ENCODE data around the gene ZFC3H1. TPM values are rescaled to one million over a fixed set of nuclear protein-coding genes. Genes with fewer than 3 reads are reported as not detected.

ZFC3H1 gene
- total and polyA plus RNA-seq, 9 of the 15 experiments (the other 6 are each of a cell fraction or from before 2014, with no cell fraction given): 14.8 to 80.5 (median 22.1) TPM

- Histone ChIP-seq H4K20me1 (replicated peaks; ENCODE audit: control insufficient read depth, insufficient read depth, low read length) (no peaks in the 10 kb centered on the region), H3K9me1 (ENCODE audit: control insufficient read depth, insufficient read depth, low read length) (no peaks in the 10 kb centered on the region), H2AFZ (ENCODE audit: low read depth, low read length) (peak overlapping the region; percentile 98), H3K36me3 (ENCODE audit: control insufficient read depth, insufficient read depth, low read length) (0 out of 3 replicates have a peak, but pooled peaks cover 3% of the 10 kb centered on the region), H3K9ac (ENCODE audit: insufficient read depth in 1 of 2, low read depth in 2 of 2, low read length in 2 of 2) (peak overlapping the region; percentile 85 to 99), H3K79me2 (ENCODE audit: control insufficient read depth, insufficient read depth, low read length) (peaks cover 22% of the 10 kb centered on the region), H3K9me3 (replicated peaks; ENCODE audit: control insufficient read depth, insufficient read depth, low read depth, low read length) (no peaks in the 10 kb centered on the region), H3K27ac (ENCODE audit: extremely low read depth, low read depth, low read length) (peak overlapping the region; percentile 85), H3K4me2 (ENCODE audit: insufficient read depth, low read length) (peak overlapping the region; percentile 85), H3K4me1 (replicated peaks in 1 of 2; ENCODE audit: control insufficient read depth in 2 of 2, insufficient read depth in 2 of 2, low read length in 2 of 2) (peaks cover 7 to 10% of the 10 kb centered on the region in 2 experiments; a peak in 2 of 5 replicates), H3K4me3 (peak overlapping the region; percentile 65), H3K27me3 (ENCODE audit: control insufficient read depth in 2 of 2, insufficient read depth in 2 of 2, low read length in 2 of 2) (no peaks in the 10 kb centered on the region)
- BruUV-seq (replicated peaks): TSS peak; percentile 67
- no peak for DNase-seq (ENCODE audit: extremely low read depth in 1 of 4, low spot score in 3 of 4)
- ChIA-PET CTCF (ENCODE audit: low intra/inter-chr PET ratio) (interaction anchor here (0.7 kb wide), 1 partner anchor 61 kb away, joined by 5 read pairs; no protein-coding TSS in a partner anchor), POLR2A (interaction anchor here (0.8 to 3.0 kb wide), 8 partner anchors 8 to 29 kb away, joined by 3 to 19 read pairs (median 8); partner anchors contain the start of genes THAP2 and ZFC3H1)
- ATAC-seq: no peak
- WGBS (ENCODE audit: insufficient coverage, low coverage, missing lambda C conversion rate): under 1% methylated on average over 16 of the region's 19 CpGs
- intact Hi-C loops (cut with micrococcal nuclease) (no loop called here), in situ Hi-C loops (cut with MboI) (no loop called here)
- FAIRE-seq: no peak
- TF ChIP-seq HMG20B (CRISPR knock-in tag; IDR thresholded peaks at IDR 0.05) (no peak), ZSCAN29 (IDR thresholded peaks at IDR 0.05) (no peak), ZNF740 (CRISPR knock-in tag; IDR thresholded peaks at IDR 0.05) (no peak), ZNF740 (tag; IDR thresholded peaks at IDR 0.05) (0 out of 4 replicates have a peak, but pooled peaks of 1 of the 2 experiments have one; percentile 25), POLR2H (tag; IDR thresholded peaks at IDR 0.05; ENCODE audit: low read depth) (peak; percentile 46; the same call in 1 of the 2 replicates), BRD9 (IDR thresholded peaks at IDR 0.05; ENCODE audit: low read depth, partially characterized antibody) (peak; percentile 44), EGR1 (conservative IDR thresholded peaks at IDR 0.05) (peak; percentile 41), KLF10 (CRISPR knock-in tag; IDR thresholded peaks at IDR 0.05) (no peak), DDX20 (tag; IDR thresholded peaks at IDR 0.05; ENCODE audit: low read depth) (no peak), CC2D1A (IDR thresholded peaks at IDR 0.05) (0 out of 2 replicates have a peak, but pooled peaks have one; percentile 22), TBP (optimal IDR thresholded peaks at IDR 0.05; ENCODE audit: low read depth, low read length) (peak; percentile 51), MITF (IDR thresholded peaks at IDR 0.05) (no peak), ZNF511 (CRISPR knock-in tag; IDR thresholded peaks at IDR 0.05) (no peak), ADNP (tag; IDR thresholded peaks at IDR 0.05) (peak; percentile 94), SMARCE1 (IDR thresholded peaks at IDR 0.05) (0 out of 2 replicates have a peak, but pooled peaks have one; percentile 16), CHD4 (IDR thresholded peaks at IDR 0.05; ENCODE audit: insufficient read depth, insufficient replicate concordance, low read depth, low read length, poor library complexity, severe bottlenecking) (peak; percentile 69), ZNF197 (CRISPR knock-in tag; IDR thresholded peaks at IDR 0.05; ENCODE audit: low read depth) (no peak), CBX5 (IDR thresholded peaks at IDR 0.05; ENCODE audit: borderline replicate concordance, low read depth) (no peak), FOXK2 (conservative IDR thresholded peaks at IDR 0.05 in 1 of 2, IDR thresholded peaks at IDR 0.05 in 1 of 2; ENCODE audit: low read depth in 2 of 2) (0 out of 4 replicates have a peak, but pooled peaks of 1 of the 2 experiments have one; percentile 12), ARNT (IDR thresholded peaks at IDR 0.05) (peak; percentile 24 to 51; a peak in 2 of 4 replicates), ZNF764 (CRISPR knock-in tag; IDR thresholded peaks at IDR 0.05; ENCODE audit: low read depth) (peak; percentile 60; the same call in 1 of the 2 replicates)
These were observed 21.8 kb upstream of the ZFC3H1 start for GRCh38 chr12:71685312-71685906.

Data from K562 (cell line).